ENCODE results near the gene ERVMER34-1. TPM values are rescaled to one million over a fixed set of nuclear protein-coding genes. Genes with fewer than 3 reads are reported as not detected.

The ERVMER34-1 gene
- total RNA-seq, 3 donors from 2014 or later (not counting 1 experiment from before 2014, with no cell fraction given), result not detected

Other genes starting within 250 kb of the ERVMER34-1 start
- gene USP46, start 92.1 kb downstream of the ERVMER34-1 start, total RNA-seq, result 10 to 100 TPM in 2 of 3 donors, 1 to 10 TPM in 1; 7.8 to 11.7 (median 10.3) TPM
- gene RASL11B, start 110.9 kb upstream of the ERVMER34-1 start, total RNA-seq, result not detected